Kidney (tissue), 14 donors: ENCODE data around the gene KIRREL3. TPM values are rescaled to one million over a fixed set of nuclear protein-coding genes. Genes with fewer than 3 reads are reported as not detected.

Source experiments
- DNase-seq, 5 donors: peaks; one replicate each; pipeline ENCODE4 v3.0.0-alpha.2; 2013 to 2020
- FAIRE-seq: peaks from 2 replicates; lab custom pipeline; 2012; peaks lifted over from hg19 to GRCh38; lab: Jason Lieb, UNC
- H3K27ac ChIP-seq, 2 donors: one replicate each; pipeline ENCODE4 v1.7.0; 2013; ENCODE audit warnings: low read depth in 2 of 2, low read length in 2 of 2, inconsistent platforms in 1 of 2
- H3K27me3 ChIP-seq: one replicate; pipeline ENCODE4 v1.7.1; 2013; ENCODE audit warnings: low read length, inconsistent platforms; ENCODE audit not compliant: control insufficient read depth, insufficient read depth
- H3K36me3 ChIP-seq, 3 donors: one replicate each; pipeline versions ENCODE4 v1.7.0 to v1.7.1; 2013; ENCODE audit warnings: low read length in 3 of 3, control low read depth in 1 of 3, inconsistent platforms in 1 of 3; ENCODE audit not compliant: insufficient read depth in 3 of 3, control insufficient read depth in 2 of 3
- H3K4me1 ChIP-seq, 3 donors: one replicate each; pipeline versions ENCODE4 v1.7.0 to v1.7.1; 2013; ENCODE audit warnings: low read length in 3 of 3, inconsistent platforms in 1 of 3, low read depth in 1 of 3; ENCODE audit not compliant: control insufficient read depth in 2 of 3, insufficient read depth in 2 of 3
- H3K4me3 ChIP-seq, 3 donors: one replicate each; pipeline versions ENCODE4 v1.7.0 to v1.8.1; 2013; ENCODE audit warnings: low read length in 3 of 3, control low read depth in 1 of 3, inconsistent platforms in 1 of 3
- H3K9ac ChIP-seq, 3 donors: one replicate each; pipeline versions ENCODE4 v1.7.0 to v1.7.1; 2013; ENCODE audit warnings: low read length in 3 of 3, control low read depth in 1 of 3, inconsistent platforms in 1 of 3
- H3K9me3 ChIP-seq, 3 donors: one replicate each; pipeline versions ENCODE4 v1.7.0 to v1.7.1; 2013; ENCODE audit warnings: low read length in 3 of 3, control low read depth in 1 of 3, inconsistent platforms in 1 of 3; ENCODE audit not compliant: control insufficient read depth in 2 of 3, insufficient read depth in 1 of 3
- intact Hi-C: fragments of 100-400 bp; cut with DNase I; formaldehyde crosslinking; loops from one replicate; pipeline ENCODE4 v1.11.1; 2022
- polyA plus RNA-seq: library from polyadenylated mRNA; stranded (reverse); fragments of 350-450 nt; fragmentation: Illumina TruSeq; extraction: RNeasy Lipid Tissue Mini Kit (QIAGEN cat#74804); gene quantifications from one replicate; pipeline ENCODE4 v1.2.3, GENCODE V29; 2014; ENCODE audit warnings: low read depth, low replicate concordance; ENCODE audit not compliant: insufficient read depth
- total RNA-seq: library from RNA; stranded (reverse); fragmentation: NEBNext Ultra II Directional; extraction: Animal tissue kit (Norgen Biotek cat#: 25700); gene quantifications from one replicate; pipeline ENCODE4 v1.2.1, GENCODE V29; 2021
- TF ChIP-seq, protein P1 (sequence below): IDR thresholded peaks from 3 replicates; pipeline ENCODE4 v1.5.1; 2012; ENCODE audit warnings: mild to moderate bottlenecking, moderate library complexity, borderline replicate concordance; ENCODE audit not compliant: insufficient read depth; ENCODE audit errors: extremely low read depth
- donor health status: control.
- donor health status: control.
- donor health status: control.
- donor health status: control.
- donor health status: control.
- donor health status: DM: yes; HTN: yes; CAD: no.
- donor health status: Normal renal cell carcinoma (clear cell type).

The KIRREL3 gene
- total and polyA plus RNA-seq, 2 donors from 2014 or later, result 0.19 to 0.22 TPM

DNA sequence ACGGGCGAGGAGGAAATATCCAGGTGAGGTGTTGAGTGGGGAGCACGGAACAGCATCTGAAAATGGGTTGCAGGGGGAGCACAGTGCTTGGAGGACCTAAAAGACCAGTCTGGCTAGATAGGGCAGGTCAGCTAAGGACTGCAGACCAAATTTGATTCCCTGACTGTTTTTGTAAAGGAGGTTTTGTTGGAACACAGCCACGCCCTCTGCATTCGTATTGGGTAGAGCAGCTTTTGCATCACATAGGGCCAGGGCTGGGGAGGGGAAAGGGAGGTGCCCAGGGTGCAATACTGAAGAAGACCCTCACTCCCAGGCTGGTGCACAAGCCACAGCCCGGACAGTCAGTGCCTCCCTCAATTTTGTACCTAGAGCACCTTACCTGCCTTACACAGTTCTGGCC lies 286.8 kb downstream of the KIRREL3 start:
- H3K4me1 ChIP-seq, result no peaks in the 10 kb centered on the region
- intact Hi-C loops, result loop anchor here (10.0 kb wide), 1 partner anchor 281 kb away; no protein-coding TSS in a partner anchor
- TF ChIP-seq, protein P1, sequence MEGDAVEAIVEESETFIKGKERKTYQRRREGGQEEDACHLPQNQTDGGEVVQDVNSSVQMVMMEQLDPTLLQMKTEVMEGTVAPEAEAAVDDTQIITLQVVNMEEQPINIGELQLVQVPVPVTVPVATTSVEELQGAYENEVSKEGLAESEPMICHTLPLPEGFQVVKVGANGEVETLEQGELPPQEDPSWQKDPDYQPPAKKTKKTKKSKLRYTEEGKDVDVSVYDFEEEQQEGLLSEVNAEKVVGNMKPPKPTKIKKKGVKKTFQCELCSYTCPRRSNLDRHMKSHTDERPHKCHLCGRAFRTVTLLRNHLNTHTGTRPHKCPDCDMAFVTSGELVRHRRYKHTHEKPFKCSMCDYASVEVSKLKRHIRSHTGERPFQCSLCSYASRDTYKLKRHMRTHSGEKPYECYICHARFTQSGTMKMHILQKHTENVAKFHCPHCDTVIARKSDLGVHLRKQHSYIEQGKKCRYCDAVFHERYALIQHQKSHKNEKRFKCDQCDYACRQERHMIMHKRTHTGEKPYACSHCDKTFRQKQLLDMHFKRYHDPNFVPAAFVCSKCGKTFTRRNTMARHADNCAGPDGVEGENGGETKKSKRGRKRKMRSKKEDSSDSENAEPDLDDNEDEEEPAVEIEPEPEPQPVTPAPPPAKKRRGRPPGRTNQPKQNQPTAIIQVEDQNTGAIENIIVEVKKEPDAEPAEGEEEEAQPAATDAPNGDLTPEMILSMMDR, result no peak
- H3K36me3 ChIP-seq, result no peaks in the 10 kb centered on the region
- no peak overlapping the region for H3K9ac ChIP-seq
- no peaks in the 10 kb centered on the region for H3K27me3 ChIP-seq
- FAIRE-seq, result no peak
- H3K9me3 ChIP-seq, result no peaks in the 10 kb centered on the region
- no peak overlapping the region for H3K4me3 ChIP-seq
- DNase-seq, result no peak
- no peak overlapping the region for H3K27ac ChIP-seq

- no peaks in the 10 kb centered on the region for H3K9me3 ChIP-seq
- no peaks in the 10 kb centered on the region for H3K4me1 ChIP-seq
- H3K27me3 ChIP-seq, result no peaks in the 10 kb centered on the region
- no peaks in the 10 kb centered on the region for H3K36me3 ChIP-seq
- FAIRE-seq (no peak), DNase-seq (no peak)
- intact Hi-C loops, result loop anchor here (10.0 kb wide), 1 partner anchor 283 kb away; no protein-coding TSS in a partner anchor
- no peak overlapping the region for H3K4me3 ChIP-seq
- H3K9ac ChIP-seq, result no peak overlapping the region
- no peak overlapping the region for H3K27ac ChIP-seq
- TF ChIP-seq, protein P1, result no peak
Measured at GRCh38 chr11:126711977-126712625, 288.5 kb downstream of the KIRREL3 start.

DNA sequence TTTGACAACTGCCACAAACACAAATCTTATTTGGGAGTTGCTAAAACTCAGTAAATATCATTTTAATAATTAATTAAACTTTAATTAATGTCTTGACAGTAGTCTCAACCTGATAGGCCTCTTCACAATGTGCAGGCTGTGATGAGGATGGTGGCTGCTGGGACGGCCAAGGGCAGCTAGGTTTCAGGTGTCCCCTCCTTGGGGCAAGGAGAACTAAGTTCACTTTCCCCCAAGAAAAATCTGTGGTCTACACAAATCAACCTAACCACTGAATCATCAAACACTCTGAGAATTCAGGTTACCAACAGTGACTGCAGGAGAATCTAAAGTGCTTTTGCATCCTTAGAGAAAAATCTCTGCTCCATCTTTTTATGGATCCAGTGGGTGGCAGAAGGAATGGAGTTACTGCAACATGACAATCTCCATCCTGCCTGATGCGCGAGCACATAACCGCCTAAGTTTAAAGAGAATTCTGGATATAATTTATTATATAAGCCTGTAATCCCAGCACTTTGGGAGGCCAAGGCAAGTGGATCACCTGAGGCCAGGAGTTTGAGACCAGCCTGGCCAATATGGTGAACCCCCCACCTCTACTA lies 289.7 kb downstream of the KIRREL3 start:
- Histone ChIP-seq H3K4me3 (no peak overlapping the region), H3K27ac (no peak overlapping the region), H3K27me3 (no peaks in the 10 kb centered on the region), H3K36me3 (no peaks in the 10 kb centered on the region), H3K9ac (no peak overlapping the region), H3K9me3 (no peaks in the 10 kb centered on the region), H3K4me1 (no peaks in the 10 kb centered on the region)
- intact Hi-C loops, result loop anchor here (10.0 kb wide), 1 partner anchor 284 kb away; no protein-coding TSS in a partner anchor
- TF ChIP-seq, protein P1, result no peak
- FAIRE-seq (no peak), DNase-seq (no peak)
